Endothelial cell (in vitro differentiated cells): ENCODE data around the gene RAB33B. TPM values are rescaled to one million over a fixed set of nuclear protein-coding genes. Genes with fewer than 3 reads are reported as not detected.
A peak's percentile ranks its signal among the peaks of the same experiment; 100 is the strongest.
"Not testable (repeated sequence)": the region's sequence is repeated elsewhere in the genome, so short reads cannot be mapped to it uniquely, and the experiment has no call there.

Source experiments
- DNase-seq: peaks from one replicate; pipeline ENCODE4 v3.0.0; 2021; ENCODE audit warnings: low spot score
- H3K27ac Mint-ChIP-seq: one replicate; pipeline ENCODE4 v1.8.0; 2021; ENCODE audit warnings: mixed read lengths, inconsistent platforms; ENCODE audit not compliant: unreplicated experiment
- H3K27me3 Mint-ChIP-seq: one replicate; pipeline ENCODE4 v1.8.0; 2021; ENCODE audit warnings: mild to moderate bottlenecking, moderate library complexity, mixed read lengths, inconsistent platforms; ENCODE audit not compliant: unreplicated experiment
- H3K36me3 Mint-ChIP-seq: one replicate; pipeline ENCODE4 v1.8.0; 2021; ENCODE audit warnings: mild to moderate bottlenecking, low read depth, mixed read lengths, inconsistent platforms; ENCODE audit not compliant: unreplicated experiment
- H3K4me1 Mint-ChIP-seq: one replicate; pipeline ENCODE4 v1.8.0; 2021; ENCODE audit warnings: mild to moderate bottlenecking, mixed read lengths, inconsistent platforms; ENCODE audit not compliant: unreplicated experiment
- H3K4me3 Mint-ChIP-seq: one replicate; pipeline ENCODE4 v1.8.0; 2021; ENCODE audit warnings: mild to moderate bottlenecking, mixed read lengths, inconsistent platforms; ENCODE audit not compliant: unreplicated experiment
- H3K9me3 Mint-ChIP-seq: one replicate; pipeline ENCODE4 v1.8.0; 2021; ENCODE audit warnings: mixed read lengths, inconsistent platforms; ENCODE audit not compliant: unreplicated experiment
- CTCF ChIP-seq: fragments of 200-600 bp; sonication (generic); IDR thresholded peaks from one replicate; pipeline ENCODE4 v1.5.0; 2021; ENCODE audit warnings: antibody characterized with exemption; ENCODE audit not compliant: unreplicated experiment
- long read RNA-seq: library from polyadenylated mRNA; unstranded; transcript quantifications from one replicate; pipeline ENCODE4 v2.0.0, GENCODE V29; 2020; ENCODE audit not compliant: unreplicated experiment
- total RNA-seq: library from RNA; stranded (reverse); fragmentation: NEBNext Ultra II Directional; extraction: Animal tissue kit (Norgen Biotek cat#: 25700); gene quantifications from one replicate; pipeline ENCODE4 v1.2.1, GENCODE V29; 2021; ENCODE audit not compliant: unreplicated experiment

Gene RAB33B
- total RNA-seq: 11.4 TPM
- long read RNA-seq, partial matches to known transcripts: 0 of 1 reads
- long read RNA-seq, other reads (novel, unspliced or antisense): 1 of 1 reads

- Mint-ChIP-seq H3K27ac (peak within 1 kb of the TSS; percentile 87), H3K27me3 (no peaks in the 10 kb centered on the region), H3K4me1 (peaks cover 49% of the 10 kb centered on the region), H3K4me3 (peak within 1 kb of the TSS; percentile 96), H3K9me3 (no peaks in the 10 kb centered on the region), H3K36me3 (no peaks in the 10 kb centered on the region)
- TF ChIP-seq CTCF: no peak
- DNase-seq: no peak
Measured at GRCh38 chr4:139454111-139455045, at the start of gene RAB33B. Gene RAB33B, plus strand, starts transcription at chr4:139454121. Its CDS starts 75 bp downstream, at chr4:139454196.

DNA sequence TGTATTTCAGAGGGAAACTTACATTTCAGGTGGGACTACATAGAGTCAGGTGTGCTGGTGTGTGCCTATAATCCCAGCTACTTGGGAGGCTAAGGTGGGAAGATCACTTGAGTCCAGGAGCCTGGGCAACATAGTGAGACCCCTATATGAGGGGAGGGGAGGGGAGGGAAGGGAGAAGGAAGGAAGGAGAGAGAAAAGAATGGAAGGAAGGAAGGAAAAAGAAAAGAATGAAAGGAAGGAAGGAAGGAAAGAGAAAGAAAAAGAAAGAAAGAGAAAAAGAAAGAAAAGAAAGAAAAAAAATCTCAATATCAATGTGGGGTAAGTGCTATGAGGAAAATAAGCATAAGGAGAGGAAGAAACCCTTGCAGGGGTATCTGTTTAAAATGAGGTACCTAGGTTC lies 43.6 kb upstream of the RAB33B start:
- TF ChIP-seq CTCF: no peak
- Mint-ChIP-seq H3K4me3 (no peak overlapping the region), H3K27ac (no peak overlapping the region)

GRCh38 chr4:139414671-139415210 lies 39.2 kb upstream of the RAB33B start:
- not testable (repeated sequence) for H3K4me3 Mint-ChIP-seq, H3K9me3 Mint-ChIP-seq, DNase-seq, H3K27me3 Mint-ChIP-seq, H3K27ac Mint-ChIP-seq
- peaks cover 18% of the 10 kb centered on the region for H3K36me3 Mint-ChIP-seq
- H3K4me1 Mint-ChIP-seq: peaks cover 19% of the 10 kb centered on the region

More for the DNA sequence above, 43.6 kb upstream of the RAB33B start:
- H3K36me3 Mint-ChIP-seq: peaks cover 18% of the 10 kb centered on the region
- no peak for DNase-seq
- H3K4me1 Mint-ChIP-seq: peaks cover 7% of the 10 kb centered on the region
- no peaks in the 10 kb centered on the region for H3K9me3 Mint-ChIP-seq
- peaks cover 2% of the 10 kb centered on the region for H3K27me3 Mint-ChIP-seq

GRCh38 chr4:139416073-139416673 lies 37.7 kb upstream of the RAB33B start:
- peak; percentile 15 for DNase-seq
- Mint-ChIP-seq H3K4me1 (peaks cover 23% of the 10 kb centered on the region), H3K27ac (no peak overlapping the region), H3K27me3 (peaks cover 10% of the 10 kb centered on the region), H3K36me3 (peaks cover 27% of the 10 kb centered on the region), H3K9me3 (no peaks in the 10 kb centered on the region), H3K4me3 (no peak overlapping the region)
- TF ChIP-seq CTCF: peak; percentile 86

DNA sequence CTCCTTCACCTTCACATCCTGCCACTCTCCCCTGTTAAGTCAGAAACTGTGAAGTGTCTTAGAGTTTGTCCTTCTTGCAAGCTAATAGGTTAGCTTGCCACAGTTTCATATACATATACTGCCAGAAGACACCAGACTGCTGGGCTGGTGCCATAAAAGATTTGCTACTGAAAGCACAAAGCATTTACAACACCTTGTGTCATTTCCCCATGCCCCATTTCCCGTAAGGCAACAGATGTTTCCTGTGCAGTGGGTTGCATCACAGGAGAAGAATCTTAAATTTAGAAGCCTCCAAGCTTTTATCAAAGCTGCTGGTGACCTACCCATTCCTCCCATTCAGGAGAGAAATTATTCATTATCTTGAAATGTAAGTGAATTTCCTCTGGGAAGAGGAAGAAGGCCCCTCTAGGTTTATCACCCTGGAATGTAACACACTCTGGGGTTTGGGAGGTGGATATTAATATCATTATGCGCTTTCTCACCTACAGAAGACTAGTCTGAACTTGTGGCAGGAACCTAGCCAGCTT lies 34.5 kb upstream of the RAB33B start:
- Mint-ChIP-seq H3K4me1 (peaks cover 23% of the 10 kb centered on the region), H3K4me3 (no peak overlapping the region), H3K9me3 (no peaks in the 10 kb centered on the region), H3K27ac (peak overlapping the region; percentile 99), H3K36me3 (peaks cover 35% of the 10 kb centered on the region), H3K27me3 (peaks cover 10% of the 10 kb centered on the region)
- peak; percentile 63 for DNase-seq
- TF ChIP-seq CTCF: no peak
